ENCODE results near the gene ARHGAP22. TPM values are rescaled to one million over a fixed set of nuclear protein-coding genes. Genes with fewer than 3 reads are reported as not detected.

Gene ARHGAP22
- polyA plus RNA-seq, 1 of the 3 experiments (the other 2 are of a cell fraction), result 12.4 TPM

GRCh38 chr10:48634198-48634983 lies 29.5 kb upstream of the ARHGAP22 start:
- H2AFZ ChIP-seq (ENCODE audit: low read depth), result no peak overlapping the region
- DNase-seq, result no peak
- H3K4me1 ChIP-seq (ENCODE audit: control insufficient read depth in 1 of 2, insufficient read depth in 2 of 2, low read depth in 1 of 2, low read length in 1 of 2), result peaks cover 0 to 7% of the 10 kb centered on the region in 2 experiments; a peak in 1 of 4 replicates
- H4K20me1 ChIP-seq (ENCODE audit: insufficient read depth), result no peaks in the 10 kb centered on the region
- WGBS (ENCODE audit: low lambda C conversion rate), result 94% methylated on average over 4 of the region's 5 CpGs
- H3K4me3 ChIP-seq (ENCODE audit: low read depth in 2 of 2, low read length in 1 of 2), result no peak overlapping the region
- H3K9me3 ChIP-seq, result no peaks in the 10 kb centered on the region
- POLR2A ChIA-PET, result no interaction called here
- no peak overlapping the region for H3K27ac ChIP-seq (ENCODE audit: low read depth in 2 of 2, low read length in 1 of 2)
- peaks cover 12% of the 10 kb centered on the region; the same call in 1 of the 2 replicates for H3K79me2 ChIP-seq (ENCODE audit: insufficient read depth)
- H3F3A ChIP-seq (replicated peaks; ENCODE audit: insufficient read depth), result no peaks in the 10 kb centered on the region
- H3K36me3 ChIP-seq (replicated peaks in 1 of 2; ENCODE audit: control insufficient read depth in 1 of 2, insufficient read depth in 2 of 2, low read length in 1 of 2), result no peaks in the 10 kb centered on the region
- CTCF ChIA-PET, result interaction anchor here (0.7 to 5.3 kb wide), 5 partner anchors 22 to 89 kb away, joined by 3 to 35 read pairs (median 5); no protein-coding TSS in a partner anchor
- H3K9ac ChIP-seq, result no peak overlapping the region
- H3K9me2 ChIP-seq, result no peaks in the 10 kb centered on the region
- no peak overlapping the region for H3K4me2 ChIP-seq
- H3K27me3 ChIP-seq (ENCODE audit: insufficient read depth), result no peaks in the 10 kb centered on the region
- TF ChIP-seq ELF1 (IDR thresholded peaks at IDR 0.05) (no peak), PBX3 (IDR thresholded peaks at IDR 0.05) (no peak), RFX5 (IDR thresholded peaks at IDR 0.05; ENCODE audit: low read length) (no peak), NFIC (IDR thresholded peaks at IDR 0.05; ENCODE audit: borderline replicate concordance) (no peak), CTCF (IDR thresholded peaks at IDR 0.05) (no peak), FOSL2 (IDR thresholded peaks at IDR 0.05; ENCODE audit: borderline replicate concordance, low read depth) (no peak), GABPA (IDR thresholded peaks at IDR 0.05; ENCODE audit: low read depth) (no peak), TAF1 (IDR thresholded peaks at IDR 0.05; ENCODE audit: borderline replicate concordance, low read depth, low read length) (no peak), GATA2 (CRISPR knock-in tag; IDR thresholded peaks at IDR 0.05) (no peak), NRF1 (IDR thresholded peaks at IDR 0.05; ENCODE audit: low read depth, low read length) (no peak), REST (IDR thresholded peaks at IDR 0.05; ENCODE audit: low read depth, low read length) (no peak), RCOR1 (IDR thresholded peaks at IDR 0.05; ENCODE audit: low read length) (no peak), USF1 (IDR thresholded peaks at IDR 0.05; ENCODE audit: borderline replicate concordance, low read depth) (no peak)
- TF ChIP-seq, protein P1, sequence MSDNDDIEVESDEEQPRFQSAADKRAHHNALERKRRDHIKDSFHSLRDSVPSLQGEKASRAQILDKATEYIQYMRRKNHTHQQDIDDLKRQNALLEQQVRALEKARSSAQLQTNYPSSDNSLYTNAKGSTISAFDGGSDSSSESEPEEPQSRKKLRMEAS (IDR thresholded peaks at IDR 0.05; ENCODE audit: low read depth), result no peak
